Dendritic cell treated with granulocyte-macrophage colony-stimulating factor and Interleukin-4, amounts not matched to agents 40 ng/mL and 50 ng/mL, for 4 days (primary cell): Measurements from ENCODE around the gene GNAQ.
"Not testable (repeated sequence)": the region's sequence is repeated elsewhere in the genome, so short reads cannot be mapped to it uniquely, and the experiment has no call there.

Experiments used
- H3K27ac Mint-ChIP-seq: one replicate; pipeline ENCODE4 v1.8.0; 2022; ENCODE audit warnings: mild to moderate bottlenecking, mixed read lengths
- H3K27me3 Mint-ChIP-seq: one replicate; pipeline ENCODE4 v1.8.0; 2022; ENCODE audit warnings: mild to moderate bottlenecking, mixed read lengths
- H3K36me3 Mint-ChIP-seq: one replicate; pipeline ENCODE4 v1.8.0; 2022; ENCODE audit warnings: low read depth, mixed read lengths
- H3K4me1 Mint-ChIP-seq: one replicate; pipeline ENCODE4 v1.8.0; 2022; ENCODE audit warnings: low read depth, mixed read lengths
- H3K4me3 Mint-ChIP-seq: one replicate; pipeline ENCODE4 v1.8.0; 2022; ENCODE audit warnings: mild to moderate bottlenecking, moderate library complexity, mixed read lengths
- H3K9me3 Mint-ChIP-seq: one replicate; pipeline ENCODE4 v1.8.0; 2022; ENCODE audit warnings: mixed read lengths
- intact Hi-C: fragments of 100-400 bp; cut with micrococcal nuclease; formaldehyde crosslinking; loops from one replicate; pipeline ENCODE4 v1.15.0; 2022

GNAQ gene

DNA sequence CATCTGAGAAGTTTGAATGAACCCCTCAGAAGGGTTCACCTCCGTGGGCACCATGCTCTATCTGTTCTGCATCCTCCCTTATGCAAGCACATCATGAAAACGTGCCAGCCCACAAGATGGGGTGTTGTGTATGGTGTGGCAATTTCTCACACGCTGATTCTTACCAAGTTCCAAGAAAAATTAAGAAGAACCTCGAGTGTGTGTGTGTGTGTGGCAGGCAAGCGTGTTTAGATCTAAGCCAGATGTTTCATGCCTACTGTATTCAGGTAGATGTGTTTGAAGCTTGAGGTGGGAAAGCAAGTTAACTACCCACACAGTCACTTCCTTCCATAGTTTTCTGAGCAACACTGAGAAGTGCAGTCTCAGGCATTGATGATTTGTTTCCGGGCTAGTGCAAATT, 305.8 kb downstream of the GNAQ start:
- Mint-ChIP-seq H3K4me1 (peaks cover 9% of the 10 kb centered on the region), H3K27me3 (no peaks in the 10 kb centered on the region), H3K27ac (no peak overlapping the region), H3K4me3 (no peak overlapping the region), H3K9me3 (no peaks in the 10 kb centered on the region), H3K36me3 (peaks cover 89% of the 10 kb centered on the region)
- intact Hi-C loops = no loop called here

- Mint-ChIP-seq H3K4me1 (peaks cover 9% of the 10 kb centered on the region), H3K27me3 (no peaks in the 10 kb centered on the region), H3K27ac (no peak overlapping the region), H3K9me3 (no peaks in the 10 kb centered on the region), H3K36me3 (peaks cover 94% of the 10 kb centered on the region), H3K4me3 (no peak overlapping the region)
- intact Hi-C loops = no loop called here
These were observed 306.4 kb downstream of the GNAQ start for GRCh38 chr9:77725046-77725694.

GRCh38 chr9:77721156-77721555, 310.5 kb downstream of the GNAQ start:
- H3K4me1 Mint-ChIP-seq = peaks cover 13% of the 10 kb centered on the region
- H3K36me3 Mint-ChIP-seq = peaks cover 76% of the 10 kb centered on the region
- intact Hi-C loops, H3K27me3 Mint-ChIP-seq, H3K4me3 Mint-ChIP-seq, H3K9me3 Mint-ChIP-seq, H3K27ac Mint-ChIP-seq: not testable (repeated sequence)

DNA sequence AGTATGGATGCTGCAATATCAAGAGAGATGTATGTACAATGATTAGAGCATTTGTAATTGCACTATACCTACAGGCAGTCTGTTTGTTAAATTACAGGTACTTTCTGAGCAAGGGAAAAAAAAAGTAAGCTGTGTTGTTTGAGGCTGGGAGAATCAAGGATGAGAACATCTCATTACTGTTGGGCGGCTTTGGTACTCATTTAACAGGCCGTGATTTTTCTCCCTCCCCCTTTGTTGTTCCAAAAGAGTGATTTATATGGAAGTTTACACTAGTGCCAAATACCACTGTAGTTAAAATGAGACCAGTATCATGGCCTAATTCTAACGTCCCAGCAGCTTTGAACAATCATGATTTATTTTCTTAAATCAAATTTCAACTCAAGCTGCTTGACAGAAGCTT, 312.3 kb downstream of the GNAQ start:
- Mint-ChIP-seq H3K27me3 (no peaks in the 10 kb centered on the region), H3K4me3 (no peak overlapping the region), H3K4me1 (peaks cover 5% of the 10 kb centered on the region), H3K27ac (no peak overlapping the region), H3K9me3 (no peaks in the 10 kb centered on the region), H3K36me3 (peaks cover 66% of the 10 kb centered on the region)
- intact Hi-C loops = no loop called here

DNA sequence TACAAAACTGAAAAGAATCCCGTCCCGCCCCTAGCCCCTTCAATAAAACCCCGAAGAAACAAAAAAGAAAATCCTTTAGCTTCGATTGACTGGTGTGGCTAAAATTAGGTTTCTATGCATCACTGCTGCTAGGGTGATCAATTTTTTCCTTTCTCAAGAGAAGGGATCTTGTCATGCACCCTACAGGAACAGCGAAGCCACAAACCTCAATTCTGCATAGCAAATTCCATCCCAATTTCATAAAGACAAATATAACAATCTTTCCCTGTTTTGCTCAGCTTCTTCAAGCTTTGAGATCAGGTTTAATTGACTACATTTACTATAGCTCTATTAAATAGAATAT, 313.3 kb downstream of the GNAQ start:
- H3K27ac Mint-ChIP-seq, H3K9me3 Mint-ChIP-seq, H3K4me3 Mint-ChIP-seq, intact Hi-C loops, H3K4me1 Mint-ChIP-seq, H3K27me3 Mint-ChIP-seq: not testable (repeated sequence)
- peaks cover 55% of the 10 kb centered on the region for H3K36me3 Mint-ChIP-seq

GRCh38 chr9:77717608-77718297, 313.9 kb downstream of the GNAQ start:
- intact Hi-C loops = not testable (repeated sequence)

DNA sequence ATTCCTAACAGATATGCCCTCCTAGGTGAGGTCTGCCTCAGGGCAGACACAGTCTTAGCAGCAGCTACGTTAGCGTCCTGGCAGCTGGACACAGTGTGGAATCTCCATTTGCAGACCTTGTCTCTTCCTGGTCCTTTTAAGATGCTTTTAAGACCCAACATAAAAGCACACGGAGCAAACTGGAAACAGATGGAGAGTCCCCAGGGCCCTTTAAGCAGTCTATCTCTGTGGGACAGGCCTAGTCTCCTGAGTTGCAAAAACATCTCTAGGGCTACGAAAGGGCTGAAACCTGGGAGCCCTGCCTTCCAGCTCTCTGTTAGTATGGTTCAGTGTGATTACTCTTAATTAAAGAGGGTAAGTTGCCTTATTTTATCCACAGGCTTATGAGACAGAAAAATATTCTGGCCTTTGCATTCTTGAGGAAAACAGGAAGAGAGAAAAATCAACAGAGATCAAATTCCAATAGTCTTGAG, 317.5 kb downstream of the GNAQ start:
- Mint-ChIP-seq H3K4me1 (peaks cover 38% of the 10 kb centered on the region), H3K27ac (peak overlapping the region; percentile 20), H3K27me3 (no peaks in the 10 kb centered on the region), H3K36me3 (peaks cover 18% of the 10 kb centered on the region), H3K4me3 (no peak overlapping the region), H3K9me3 (no peaks in the 10 kb centered on the region)
- intact Hi-C loops = no loop called here

More at GRCh38 chr9:77717608-77718297, 313.9 kb downstream of the GNAQ start:
- H3K9me3 Mint-ChIP-seq, H3K4me1 Mint-ChIP-seq, H3K27ac Mint-ChIP-seq, H3K27me3 Mint-ChIP-seq, H3K4me3 Mint-ChIP-seq: not testable (repeated sequence)
- peaks cover 50% of the 10 kb centered on the region for H3K36me3 Mint-ChIP-seq

GRCh38 chr9:77712533-77713130, 319.0 kb downstream of the GNAQ start:
- Mint-ChIP-seq H3K4me1 (peaks cover 52% of the 10 kb centered on the region), H3K4me3 (no peak overlapping the region), H3K27me3 (no peaks in the 10 kb centered on the region), H3K9me3 (peaks cover 9% of the 10 kb centered on the region), H3K36me3 (peaks cover 23% of the 10 kb centered on the region), H3K27ac (no peak overlapping the region)
- intact Hi-C loops = no loop called here

DNA sequence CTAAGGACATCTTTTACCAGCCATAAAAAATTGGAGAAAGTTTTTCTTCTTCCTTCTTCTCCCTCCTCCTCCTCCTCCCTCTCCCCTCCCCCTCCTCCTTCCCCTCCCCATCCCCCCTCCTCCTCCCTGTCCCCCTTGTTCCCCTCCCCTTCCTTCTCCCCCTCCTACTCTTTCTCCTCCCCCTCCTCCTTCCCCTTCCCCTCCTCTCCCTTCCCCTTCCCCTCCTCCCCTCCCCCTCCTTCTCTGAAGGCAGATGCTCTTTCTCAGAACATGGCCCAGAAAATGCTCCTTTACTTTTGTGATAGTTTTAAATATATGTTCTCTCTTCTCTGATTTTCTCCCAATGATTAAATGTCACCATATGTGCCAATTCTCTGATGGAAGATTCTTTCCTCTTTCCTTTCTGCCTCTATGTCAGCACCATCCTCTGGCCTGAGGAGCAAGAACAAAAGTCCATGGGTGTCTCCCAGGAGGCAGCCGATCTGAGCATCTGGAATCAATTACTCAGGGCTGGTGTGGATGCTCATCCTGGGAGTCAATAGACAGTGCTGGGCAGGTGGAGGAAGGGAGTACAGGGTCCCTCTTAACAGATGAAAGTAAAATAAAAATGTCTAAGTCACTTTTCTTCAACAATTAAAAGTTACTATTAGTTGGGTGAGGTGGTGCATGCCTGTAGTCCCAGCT, 320.5 kb downstream of the GNAQ start:
- peak overlapping the region; percentile 79 for H3K27ac Mint-ChIP-seq
- H3K4me3 Mint-ChIP-seq = no peak overlapping the region
- H3K9me3 Mint-ChIP-seq = peaks cover 9% of the 10 kb centered on the region
- H3K27me3 Mint-ChIP-seq = no peaks in the 10 kb centered on the region
- intact Hi-C loops = no loop called here
- H3K4me1 Mint-ChIP-seq = peaks cover 58% of the 10 kb centered on the region
- peaks cover 16% of the 10 kb centered on the region for H3K36me3 Mint-ChIP-seq

DNA sequence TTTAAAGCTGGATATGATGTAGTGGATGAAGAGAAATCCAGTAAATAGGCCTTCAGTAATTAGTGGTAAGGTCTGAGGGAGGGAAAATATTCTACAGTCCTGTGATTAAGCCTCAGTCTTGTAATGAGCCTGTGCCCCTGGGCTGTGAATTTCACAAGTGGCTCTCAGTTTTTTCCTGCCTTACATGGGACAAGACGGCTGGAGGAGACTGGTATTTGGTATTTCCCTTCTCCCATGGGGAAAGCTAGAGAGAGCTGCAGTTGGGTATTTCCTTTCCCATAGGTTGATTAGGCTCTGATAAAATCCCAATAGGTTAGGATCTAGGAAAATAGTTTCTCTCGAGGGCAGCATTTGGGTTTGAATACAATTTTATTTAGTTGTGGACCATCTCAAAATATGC, 321.3 kb downstream of the GNAQ start:
- Mint-ChIP-seq H3K27me3 (no peaks in the 10 kb centered on the region), H3K4me1 (peaks cover 64% of the 10 kb centered on the region), H3K9me3 (peaks cover 9% of the 10 kb centered on the region), H3K36me3 (peaks cover 16% of the 10 kb centered on the region), H3K4me3 (no peak overlapping the region), H3K27ac (peak overlapping the region; percentile 79)
- intact Hi-C loops = no loop called here

- intact Hi-C loops = no loop called here
- peaks cover 68% of the 10 kb centered on the region for H3K4me1 Mint-ChIP-seq
- no peaks in the 10 kb centered on the region for H3K27me3 Mint-ChIP-seq
- peak overlapping the region; percentile 79 for H3K27ac Mint-ChIP-seq
- H3K9me3 Mint-ChIP-seq = peaks cover 16% of the 10 kb centered on the region
- H3K36me3 Mint-ChIP-seq = peaks cover 9% of the 10 kb centered on the region
- H3K4me3 Mint-ChIP-seq = no peak overlapping the region
These were observed 323.4 kb downstream of the GNAQ start for GRCh38 chr9:77708064-77708815.

- Mint-ChIP-seq H3K36me3 (peaks cover 9% of the 10 kb centered on the region), H3K9me3 (peaks cover 17% of the 10 kb centered on the region), H3K4me3 (no peak overlapping the region), H3K27me3 (no peaks in the 10 kb centered on the region), H3K27ac (no peak overlapping the region), H3K4me1 (peaks cover 61% of the 10 kb centered on the region)
- intact Hi-C loops = no loop called here
These were observed 324.1 kb downstream of the GNAQ start for GRCh38 chr9:77707383-77708063.

DNA sequence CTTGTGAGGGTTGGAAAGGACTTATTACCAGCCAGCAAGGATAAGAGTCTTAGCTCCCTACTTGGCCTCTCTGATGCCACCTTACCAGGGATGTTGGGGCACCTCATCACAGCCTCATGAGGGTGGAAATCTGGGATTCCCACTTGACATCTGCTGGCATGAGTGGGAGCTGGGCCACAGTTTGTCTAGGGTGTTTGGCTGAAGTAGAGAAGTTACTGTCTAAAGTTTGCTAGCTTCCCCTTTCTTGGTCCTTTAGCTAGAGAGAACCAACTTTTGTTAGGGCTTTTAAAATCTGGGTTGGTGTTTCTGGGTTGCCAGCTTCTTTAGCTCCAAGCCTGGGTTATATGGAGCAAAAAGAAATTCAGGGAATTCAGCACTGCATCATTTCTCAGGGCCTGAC, 326.0 kb downstream of the GNAQ start:
- peaks cover 17% of the 10 kb centered on the region for H3K9me3 Mint-ChIP-seq
- H3K36me3 Mint-ChIP-seq = peaks cover 9% of the 10 kb centered on the region
- intact Hi-C loops = no loop called here
- H3K4me3 Mint-ChIP-seq = no peak overlapping the region
- no peaks in the 10 kb centered on the region for H3K27me3 Mint-ChIP-seq
- H3K27ac Mint-ChIP-seq = peak overlapping the region; percentile 62
- peaks cover 57% of the 10 kb centered on the region for H3K4me1 Mint-ChIP-seq
